ENCODE measurements around the gene BRICD5. TPM values are rescaled to one million over a fixed set of nuclear protein-coding genes. Genes with fewer than 3 reads are reported as not detected.

Gene BRICD5
- total RNA-seq, 1 donor from 2014 or later, result 10.1 TPM

- no peak for TF ChIP-seq CTCF (conservative IDR thresholded peaks at IDR 0.05; ENCODE audit: low read depth, low read length)
- no peak for DNase-seq (ENCODE audit: low read depth)
- no peak overlapping the region for H3K4me3 ChIP-seq (ENCODE audit: low read depth, low read length)
Observed at GRCh38 chr16:2165861-2166260, 44.8 kb downstream of the BRICD5 start.

GRCh38 chr16:2163211-2163881 lies 47.3 kb downstream of the BRICD5 start:
- no peak for TF ChIP-seq CTCF (conservative IDR thresholded peaks at IDR 0.05; ENCODE audit: low read depth, low read length)
- no peak overlapping the region for H3K4me3 ChIP-seq (ENCODE audit: low read depth, low read length)
- no peak for DNase-seq (ENCODE audit: low read depth)

GRCh38 chr16:2162676-2163118 lies 48.0 kb downstream of the BRICD5 start:
- no peak overlapping the region for H3K4me3 ChIP-seq (ENCODE audit: low read depth, low read length)
- TF ChIP-seq CTCF (conservative IDR thresholded peaks at IDR 0.05; ENCODE audit: low read depth, low read length), result no peak
- DNase-seq (ENCODE audit: low read depth), result no peak

GRCh38 chr16:2161911-2162310 lies 48.8 kb downstream of the BRICD5 start:
- DNase-seq (ENCODE audit: low read depth), result no peak
- TF ChIP-seq CTCF (conservative IDR thresholded peaks at IDR 0.05; ENCODE audit: low read depth, low read length), result no peak
- no peak overlapping the region for H3K4me3 ChIP-seq (ENCODE audit: low read depth, low read length)

GRCh38 chr16:2160915-2161551 lies 49.6 kb downstream of the BRICD5 start:
- no peak overlapping the region for H3K4me3 ChIP-seq (ENCODE audit: low read depth, low read length)
- no peak for DNase-seq (ENCODE audit: low read depth)
- TF ChIP-seq CTCF (conservative IDR thresholded peaks at IDR 0.05; ENCODE audit: low read depth, low read length), result no peak

Other genes starting within 250 kb of the BRICD5 start
- 2,813 and 2,878 TPM in 2 replicates for gene RPS2, start 246.0 kb downstream of the BRICD5 start, total RNA-seq
- not detected in 2 replicates for gene RNF151, start 244.0 kb downstream of the BRICD5 start, total RNA-seq
- 108 and 127 TPM in 2 replicates for gene TBL3, start 238.8 kb downstream of the BRICD5 start, total RNA-seq
- gene NOXO1, start 229.4 kb downstream of the BRICD5 start, total RNA-seq, result 0.94 and 1.2 TPM in 2 replicates
- 21.5 and 36.3 TPM in 2 replicates for gene GFER, start 226.7 kb downstream of the BRICD5 start, total RNA-seq
- 8.5 and 22.0 TPM in 2 replicates for gene SYNGR3, start 220.9 kb downstream of the BRICD5 start, total RNA-seq
- gene ZNF598, start 201.0 kb downstream of the BRICD5 start, total RNA-seq, result 48.8 and 66.9 TPM in 2 replicates
- gene NPW, start 191.1 kb downstream of the BRICD5 start, total RNA-seq, result 0.46 and 2.4 TPM in 2 replicates
- 29.9 and 42.2 TPM in 2 replicates for gene NHERF2, start 184.0 kb downstream of the BRICD5 start, total RNA-seq
- gene NTHL1, start 163.0 kb downstream of the BRICD5 start, total RNA-seq, result 61.2 and 62.8 TPM in 2 replicates
- gene TSC2, start 162.9 kb downstream of the BRICD5 start, total RNA-seq, result 30.7 and 64.1 TPM in 2 replicates
- 50.6 and 80.2 TPM in 2 replicates for gene PKD1, start 75.0 kb downstream of the BRICD5 start, total RNA-seq
- gene RAB26, start 62.2 kb downstream of the BRICD5 start, total RNA-seq, result 2.3 and 11.6 TPM in 2 replicates
- 48.6 and 63.9 TPM in 2 replicates for gene TRAF7, start 55.1 kb downstream of the BRICD5 start, total RNA-seq
- 0.07 and 0.12 TPM in 2 replicates for gene CASKIN1, start 14.3 kb downstream of the BRICD5 start, total RNA-seq
- 98.2 and 134 TPM in 2 replicates for gene MLST8, start 5.4 kb downstream of the BRICD5 start, total RNA-seq
- 29.3 and 58.3 TPM in 2 replicates for gene PGP, start 4.0 kb upstream of the BRICD5 start, total RNA-seq
- gene E4F1, start 12.7 kb upstream of the BRICD5 start, total RNA-seq, result 33.7 and 36.4 TPM in 2 replicates
- 0.07 and 0.52 TPM in 2 replicates for gene DNASE1L2, start 25.6 kb upstream of the BRICD5 start, total RNA-seq
- 92.2 and 94.6 TPM in 2 replicates for gene ECI1, start 40.7 kb upstream of the BRICD5 start, total RNA-seq
- 231 and 305 TPM in 2 replicates for gene RNPS1, start 57.3 kb upstream of the BRICD5 start, total RNA-seq
- 8.4 and 17.1 TPM in 2 replicates for gene ABCA3, start 129.9 kb upstream of the BRICD5 start, total RNA-seq
- gene CCNF, start 218.6 kb upstream of the BRICD5 start, total RNA-seq, result 47.5 and 53.4 TPM in 2 replicates
- 26.0 and 40.4 TPM in 2 replicates for gene TEDC2, start 249.2 kb upstream of the BRICD5 start, total RNA-seq

All from epithelial cell of proximal tubule (primary cell).